Glomerular visceral epithelial cell (primary cell): ENCODE data around the gene DCUN1D3.

ENCODE experiments used
- DNase-seq: peaks from one replicate; pipeline ENCODE4 v3.0.0-alpha.2; 2016; ENCODE audit errors: extremely low spot score

DCUN1D3 gene

DNA sequence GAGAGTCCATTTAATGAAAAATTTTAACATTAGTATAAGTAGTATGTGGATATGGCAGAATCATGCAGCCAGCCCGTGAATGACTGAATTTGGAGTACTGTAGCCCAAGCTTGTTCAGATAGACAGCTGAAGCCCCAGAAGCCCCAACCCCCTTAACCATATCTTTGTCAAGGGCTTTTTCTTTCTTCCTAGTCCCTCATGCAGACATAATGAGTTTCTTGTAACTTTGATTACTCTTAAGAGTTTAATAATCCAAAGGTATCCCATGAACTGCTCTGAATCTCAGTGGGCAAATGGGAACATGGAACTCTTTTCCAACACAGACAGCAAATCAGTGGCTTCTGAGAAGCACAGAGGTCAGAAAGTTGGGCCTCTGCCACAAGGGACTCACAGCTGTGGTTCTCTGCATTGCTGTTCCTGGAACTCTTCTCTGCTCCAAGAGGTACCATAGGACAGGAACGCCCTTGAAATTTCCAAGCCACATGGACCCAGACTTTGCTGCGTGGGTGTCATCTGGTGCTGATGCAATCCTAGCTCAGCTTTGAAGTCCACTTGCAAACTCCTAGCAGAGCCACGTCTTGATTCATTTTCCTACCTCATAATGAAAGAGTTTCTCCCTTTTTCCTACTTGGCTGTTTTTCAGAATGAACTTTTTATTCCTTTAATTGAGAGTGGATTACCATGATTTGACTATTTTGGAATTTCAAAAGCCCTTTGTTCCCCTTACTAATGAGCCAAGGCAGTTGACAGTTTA is 18.5 kb upstream of the DCUN1D3 start:
- DNase-seq: no peak

DNA sequence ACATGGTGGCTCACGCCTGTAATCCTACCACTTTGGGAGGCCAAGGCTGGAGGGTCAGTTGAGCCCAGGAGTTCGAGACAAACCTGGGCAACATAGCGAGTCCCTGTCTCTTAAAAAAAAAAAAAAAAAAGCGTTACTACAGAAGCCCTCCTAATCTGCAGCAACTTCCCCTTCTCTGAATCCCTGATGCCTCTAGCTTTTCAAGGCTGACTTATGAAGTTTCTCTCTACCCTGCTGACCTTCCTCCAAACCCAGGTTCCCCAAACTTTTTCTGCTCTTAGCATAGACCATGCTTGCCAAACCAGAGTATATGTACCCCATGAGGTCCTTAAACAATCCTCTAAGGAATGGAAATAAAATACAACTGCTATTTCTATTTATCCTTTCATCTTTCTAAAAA is 16.8 kb upstream of the DCUN1D3 start:
- no peak for DNase-seq

GRCh38 chr16:20916289-20916688 is 16.1 kb upstream of the DCUN1D3 start:
- no peak for DNase-seq

- peak; percentile 40 for DNase-seq
Observed at GRCh38 chr16:20911361-20911760, 11.2 kb upstream of the DCUN1D3 start.

- DNase-seq: peak; percentile 78
Observed at GRCh38 chr16:20910781-20911321, 10.7 kb upstream of the DCUN1D3 start.

GRCh38 chr16:20906341-20907255 is 6.4 kb upstream of the DCUN1D3 start:
- DNase-seq: peak; percentile 64

DNA sequence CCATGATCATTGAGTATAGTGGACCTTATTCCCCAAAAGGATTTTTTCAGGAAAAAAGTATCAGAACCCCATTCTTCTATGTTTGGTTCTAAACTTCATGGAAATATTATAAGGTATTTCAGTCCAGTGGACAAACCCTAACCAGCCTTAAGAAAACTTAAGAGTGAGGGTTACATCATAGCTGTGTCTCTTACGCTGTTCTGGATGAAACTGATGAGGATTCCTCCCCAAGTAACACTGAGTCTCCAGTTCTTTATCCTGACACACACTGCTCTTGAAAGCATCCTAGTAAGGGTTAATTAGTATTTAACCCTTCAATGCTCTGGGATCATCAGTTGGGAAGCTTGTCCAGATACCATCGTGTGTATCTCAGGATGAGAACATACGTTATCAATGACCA is 5.4 kb upstream of the DCUN1D3 start:
- no peak for DNase-seq

DNA sequence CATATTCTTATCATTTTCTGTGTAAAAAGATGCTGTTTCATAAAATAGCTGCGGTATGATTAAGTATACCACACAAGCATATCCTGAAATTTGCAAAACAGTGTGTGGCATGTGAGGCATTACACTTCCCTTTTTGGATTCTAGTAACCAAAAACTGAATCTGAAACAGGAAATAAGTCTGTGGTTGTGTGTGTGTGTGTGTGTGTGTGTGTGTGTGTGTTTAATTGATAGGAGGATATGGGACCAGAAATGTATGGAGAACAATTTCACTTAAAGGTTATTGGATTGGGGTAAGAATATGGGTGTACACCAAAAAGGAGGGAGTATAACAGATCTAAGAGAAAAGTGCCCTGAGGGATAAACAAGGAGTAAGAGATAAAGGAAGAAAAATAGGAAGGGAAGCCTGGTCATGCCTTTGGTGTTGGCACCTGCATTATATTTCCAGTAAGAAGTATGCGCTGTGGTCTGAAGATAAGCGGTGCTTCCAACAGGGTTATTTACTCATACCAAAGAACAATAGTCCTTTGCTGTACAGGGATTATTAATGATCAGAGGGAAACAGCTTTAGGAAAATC is 4.4 kb upstream of the DCUN1D3 start:
- peak; percentile 34 for DNase-seq

GRCh38 chr16:20903899-20904506 is 3.8 kb upstream of the DCUN1D3 start:
- DNase-seq: no peak

DNA sequence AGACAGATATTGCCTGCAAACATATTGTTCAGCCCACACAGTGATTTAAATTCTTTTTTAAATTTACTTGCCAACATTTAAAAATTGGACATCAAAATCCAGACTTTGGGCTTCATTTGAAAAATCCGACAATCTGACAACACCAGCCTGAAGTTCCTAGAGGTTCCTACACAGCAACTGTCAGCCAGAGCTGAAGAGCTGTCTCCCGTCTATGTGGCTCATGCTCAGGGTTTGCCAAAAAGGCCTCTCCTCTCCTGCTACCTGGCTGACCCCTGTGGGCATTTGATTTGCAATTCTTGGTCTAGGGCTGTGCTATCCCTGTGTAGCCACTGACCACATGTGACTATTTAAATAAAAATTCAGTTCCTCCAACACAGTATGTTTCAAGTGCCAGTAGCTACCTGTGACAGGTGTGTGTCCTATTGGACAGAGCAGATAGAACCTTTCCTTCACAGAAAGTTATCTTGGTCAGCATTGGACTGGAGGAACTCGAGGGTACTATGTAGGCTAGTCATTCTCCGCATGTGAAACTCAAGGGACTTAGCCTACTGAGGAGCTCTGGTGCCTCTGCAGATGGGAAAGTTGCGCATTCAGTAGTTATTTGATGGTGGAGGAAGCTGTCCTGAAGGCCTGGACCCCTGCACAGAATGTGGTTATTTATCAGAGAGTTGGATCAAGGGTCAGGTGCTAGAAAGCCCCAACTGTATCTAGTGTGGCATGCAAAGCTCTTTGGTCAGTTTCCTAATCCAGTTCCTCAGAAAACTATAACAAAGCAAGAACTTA is 3.1 kb upstream of the DCUN1D3 start:
- DNase-seq: no peak

DNA sequence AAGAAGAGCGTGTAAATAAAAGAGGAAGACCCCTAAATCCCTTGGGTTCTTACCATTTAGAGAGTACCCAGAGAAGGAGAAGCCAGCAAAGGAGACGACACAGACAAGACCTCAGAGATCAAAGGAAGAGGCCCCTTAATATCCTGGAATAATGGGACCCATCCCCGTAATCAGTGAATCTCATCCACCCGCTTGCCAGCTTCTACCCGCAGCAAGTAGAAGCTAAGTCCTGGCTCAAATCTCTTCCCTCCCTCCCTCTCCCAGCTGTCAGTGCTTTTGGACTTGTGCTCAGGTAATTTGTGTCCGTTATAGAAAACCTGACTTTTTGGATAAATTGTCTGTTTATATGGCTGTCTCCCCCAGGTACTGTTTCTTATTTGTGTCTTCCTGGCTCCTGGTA is 2.3 kb upstream of the DCUN1D3 start:
- DNase-seq: no peak

GRCh38 chr16:20901436-20902112 is 1.4 kb upstream of the DCUN1D3 start:
- DNase-seq: peak; percentile 40

DNA sequence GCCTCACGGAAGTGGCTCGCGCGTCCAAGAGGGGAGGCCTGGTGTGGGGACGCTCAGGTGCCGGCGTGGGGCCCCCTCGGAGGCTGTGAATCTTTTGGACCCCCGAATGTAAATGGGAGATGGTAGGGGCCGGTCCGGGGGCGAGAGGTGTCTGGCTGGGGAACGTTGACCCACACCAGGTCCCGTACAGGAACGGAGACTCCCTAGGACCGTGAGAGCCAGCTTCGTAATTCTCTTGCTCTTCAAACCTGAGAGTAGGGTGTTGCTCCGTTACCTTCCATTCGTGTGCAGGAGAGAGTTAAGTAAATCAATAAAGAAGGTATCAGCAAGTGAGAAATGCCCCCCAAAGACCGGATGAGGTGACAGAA is 894 bp upstream of the DCUN1D3 start:
- no peak for DNase-seq

DNA sequence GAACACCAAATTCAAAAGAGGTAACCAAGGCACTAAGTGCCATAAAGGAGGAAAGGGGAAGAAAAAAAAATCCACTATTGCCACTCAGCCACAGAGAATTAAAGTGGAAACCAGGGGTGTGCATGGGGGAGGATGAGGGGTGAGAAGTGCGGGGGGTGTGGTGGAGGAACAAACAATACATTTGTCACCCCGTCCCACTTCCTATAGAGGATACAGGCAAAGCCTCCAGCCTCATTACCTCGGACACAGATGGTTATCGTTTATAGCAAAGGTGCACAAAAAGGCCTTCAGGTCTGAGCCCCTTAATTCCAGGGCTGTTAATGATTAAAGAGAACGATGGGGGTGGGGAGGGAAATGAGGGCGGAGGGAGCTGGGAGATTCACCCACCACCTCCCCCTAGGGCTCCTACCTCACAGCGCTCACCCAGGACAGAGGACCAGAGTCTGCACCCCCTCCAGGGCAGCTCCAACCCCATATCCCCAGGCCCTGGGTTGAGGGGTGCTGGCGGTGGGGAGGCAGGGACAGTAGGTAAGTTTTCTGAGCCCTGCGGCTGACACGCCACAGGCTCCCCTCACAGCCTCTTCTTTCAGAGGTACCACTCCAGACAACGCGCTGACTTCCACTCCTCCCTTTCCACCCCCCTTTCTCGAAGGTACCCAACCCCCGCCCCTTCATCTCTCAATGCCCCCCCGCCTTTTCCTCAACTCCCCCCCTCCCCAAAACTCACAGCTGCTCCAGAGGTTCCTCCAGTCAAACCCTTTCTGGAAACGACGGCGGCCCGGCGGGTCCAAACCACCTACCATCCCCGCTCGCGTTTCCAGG is 470 bp downstream of the DCUN1D3 start:
- peak; percentile 37 for DNase-seq

GRCh38 chr16:20899071-20899470 is 1.1 kb downstream of the DCUN1D3 start:
- DNase-seq: peak; percentile 59

DNA sequence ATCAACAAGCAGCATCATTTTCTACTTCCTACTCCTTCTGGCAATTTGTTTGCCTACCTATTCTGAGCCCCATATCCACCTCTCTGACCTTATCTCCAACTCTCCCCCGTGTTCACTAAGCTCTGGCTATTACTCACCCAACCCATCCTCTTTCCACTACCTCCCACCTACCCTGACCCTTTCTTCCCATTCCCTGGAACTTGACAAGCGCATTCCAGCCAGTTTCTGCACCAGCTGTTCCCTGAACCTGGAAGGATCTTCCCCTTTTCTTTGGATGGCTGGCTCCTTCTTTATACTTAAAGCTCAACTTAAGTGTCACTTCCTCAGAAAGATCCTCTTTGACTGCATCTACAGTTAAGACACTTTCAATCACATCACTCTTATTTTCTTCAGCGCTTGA is 2.2 kb downstream of the DCUN1D3 start:
- no peak for DNase-seq

DNA sequence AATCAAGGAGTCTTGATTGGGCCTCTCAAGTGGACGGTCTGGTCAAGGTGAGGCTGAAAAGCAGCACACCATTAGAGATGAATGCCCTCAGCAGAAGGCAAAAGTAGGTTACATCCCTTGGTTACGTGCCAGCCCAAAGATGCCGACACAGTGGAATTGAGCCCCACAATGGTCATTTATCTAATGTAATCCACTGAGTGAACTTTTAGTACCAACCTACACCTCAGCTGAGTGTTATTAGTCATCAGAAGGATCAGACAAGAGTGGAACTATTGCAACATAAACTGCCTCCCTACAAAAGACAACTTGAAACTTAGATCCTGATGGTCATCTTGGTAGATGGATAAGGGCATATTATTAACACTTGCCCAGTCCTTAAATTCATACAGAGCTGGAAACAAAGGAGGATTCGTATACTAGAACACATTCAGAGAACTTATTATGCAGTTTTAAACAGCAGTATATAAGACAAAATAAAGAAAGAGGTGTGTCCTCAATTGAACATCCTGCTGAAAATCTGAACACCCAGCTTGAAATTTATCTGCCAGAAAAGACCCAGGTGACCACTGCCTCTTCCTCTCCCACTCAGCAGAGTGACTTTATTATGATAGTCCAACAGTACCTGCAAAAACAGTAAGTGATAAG is 2.8 kb downstream of the DCUN1D3 start:
- DNase-seq: peak; percentile 34

DNA sequence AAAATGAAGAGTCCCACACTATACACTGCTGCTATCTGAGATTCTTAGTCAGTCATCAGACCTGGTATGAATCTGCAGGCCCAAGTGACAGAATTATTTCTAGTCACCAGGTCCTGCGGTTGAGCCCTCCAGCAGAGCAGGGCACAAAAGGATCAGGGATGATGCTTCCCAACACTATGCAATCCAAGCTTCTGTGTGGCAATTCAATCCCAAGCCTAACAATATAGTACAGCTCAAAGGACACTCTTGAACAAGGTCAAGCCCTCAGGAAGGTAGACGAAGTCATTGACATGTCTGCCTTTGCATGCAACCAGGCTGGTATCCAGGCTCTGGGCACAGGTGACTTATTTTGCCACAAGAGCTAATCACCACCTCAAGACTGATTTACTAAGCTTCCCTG is 5.8 kb downstream of the DCUN1D3 start:
- no peak for DNase-seq

DNA sequence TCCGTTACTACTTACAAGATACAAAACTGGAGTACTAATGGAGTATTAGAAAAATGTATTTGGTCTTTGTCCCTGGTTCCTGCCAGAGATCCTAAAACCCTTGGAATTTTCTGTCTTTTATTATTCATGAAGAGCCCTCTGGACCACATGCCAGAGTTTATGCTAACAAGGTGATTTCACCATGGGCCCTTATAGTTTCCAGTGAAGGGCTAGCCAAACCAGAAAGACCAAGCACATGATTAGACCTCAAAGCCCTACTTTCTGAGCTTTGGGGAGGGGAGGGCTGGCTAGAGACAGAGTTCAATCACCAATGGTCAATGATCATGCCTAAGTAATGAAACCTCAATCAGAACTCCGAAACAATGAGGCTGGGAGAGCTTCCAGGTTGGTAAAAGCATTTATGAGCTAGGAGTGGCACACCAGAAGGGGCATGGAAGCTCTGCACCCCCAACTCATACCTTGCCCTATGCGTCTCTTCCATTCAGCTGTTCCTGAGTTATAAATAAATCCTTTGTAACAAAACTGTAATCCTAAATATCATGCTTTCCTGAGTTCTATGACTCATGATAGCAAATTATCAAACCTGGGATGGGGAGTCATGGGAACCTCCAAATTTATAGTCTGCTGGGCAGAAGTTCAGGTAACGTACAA is 10.4 kb downstream of the DCUN1D3 start:
- DNase-seq: no peak
